Fibroblast of the aortic adventitia (primary cell): ENCODE measurements around the gene CFAP77. TPM values are rescaled to one million over a fixed set of nuclear protein-coding genes. Genes with fewer than 3 reads are reported as not detected.

Experiments used
- DNase-seq: peaks from one replicate; pipeline ENCODE4 v3.0.0-alpha.2; 2010; ENCODE audit warnings: low read depth
- H3K4me3 ChIP-seq: 2 replicates; pipeline ENCODE4 v1.5.1; 2011; ENCODE audit warnings: low read depth, mild to moderate bottlenecking, control low read depth, low read length, moderate library complexity
- CTCF ChIP-seq: IDR thresholded peaks from 2 replicates; pipeline ENCODE4 v1.5.1; 2011; ENCODE audit warnings: mild to moderate bottlenecking, low read length, control low read depth, inconsistent platforms; ENCODE audit not compliant: insufficient read depth
- total RNA-seq: library from RNA; depleted of rRNA; stranded (reverse); fragments of >200 nt; gene quantifications from 2 replicates; pipeline ENCODE4 v1.2.3, GENCODE V29; 2012; ENCODE audit warnings: low replicate concordance

The CFAP77 gene
- total RNA-seq, 1 donor = not detected

GRCh38 chr9:132464547-132464946 lies 54.5 kb downstream of the CFAP77 start:
- no peak for DNase-seq
- TF ChIP-seq CTCF = no peak
- H3K4me3 ChIP-seq = no peak overlapping the region

- no peak for TF ChIP-seq CTCF
- no peak overlapping the region for H3K4me3 ChIP-seq
- no peak for DNase-seq
Measured at GRCh38 chr9:132465131-132465635, 55.2 kb downstream of the CFAP77 start.

- DNase-seq = no peak
- no peak overlapping the region for H3K4me3 ChIP-seq
- TF ChIP-seq CTCF = no peak
Measured at GRCh38 chr9:132472199-132472598, 62.2 kb downstream of the CFAP77 start.

- TF ChIP-seq CTCF = no peak
- DNase-seq = no peak
Measured at GRCh38 chr9:132472599-132472998, 62.6 kb downstream of the CFAP77 start.

GRCh38 chr9:132474253-132474652 lies 64.2 kb downstream of the CFAP77 start:
- no peak overlapping the region for H3K4me3 ChIP-seq
- no peak for TF ChIP-seq CTCF
- DNase-seq = no peak

More at GRCh38 chr9:132472599-132472998, 62.6 kb downstream of the CFAP77 start:
- no peak overlapping the region for H3K4me3 ChIP-seq

- H3K4me3 ChIP-seq = no peak overlapping the region
- no peak for TF ChIP-seq CTCF
- DNase-seq = no peak
Measured at GRCh38 chr9:132478353-132479050, 68.5 kb downstream of the CFAP77 start.
